Activated naive CD4-positive, alpha-beta T cell treated with anti-CD3 and anti-CD28 coated beads, Interleukin-2, amount 50 U/mL, for 24 hours (primary cell): ENCODE measurements around the gene IL2RA.
"Not testable (repeated sequence)": the region's sequence is repeated elsewhere in the genome, so short reads cannot be mapped to it uniquely, and the experiment has no call there.

Source experiments
- H3K27ac Mint-ChIP-seq: one replicate; pipeline ENCODE4 v1.8.0; 2021; ENCODE audit warnings: mild to moderate bottlenecking, mixed read lengths
- H3K27me3 Mint-ChIP-seq: one replicate; pipeline ENCODE4 v1.8.0; 2021; ENCODE audit warnings: mixed read lengths
- H3K36me3 Mint-ChIP-seq: one replicate; pipeline ENCODE4 v1.8.0; 2021; ENCODE audit warnings: mixed read lengths
- H3K4me1 Mint-ChIP-seq: one replicate; pipeline ENCODE4 v1.8.0; 2021; ENCODE audit warnings: mixed read lengths
- H3K4me3 Mint-ChIP-seq: one replicate; pipeline ENCODE4 v1.8.0; 2021; ENCODE audit warnings: mild to moderate bottlenecking, mixed read lengths
- H3K9me3 Mint-ChIP-seq: one replicate; pipeline ENCODE4 v1.8.0; 2021; ENCODE audit warnings: mixed read lengths

Gene IL2RA

GRCh38 chr10:6053816-6054631 is 8.1 kb downstream of the IL2RA start:
- H3K9me3 Mint-ChIP-seq, result no peaks in the 10 kb centered on the region
- peaks cover 87% of the 10 kb centered on the region for H3K4me1 Mint-ChIP-seq
- no peaks in the 10 kb centered on the region for H3K27me3 Mint-ChIP-seq
- peak overlapping the region; percentile 96 for H3K27ac Mint-ChIP-seq
- peak overlapping the region; percentile 82 for H3K4me3 Mint-ChIP-seq
- H3K36me3 Mint-ChIP-seq, result peaks cover 53% of the 10 kb centered on the region

GRCh38 chr10:6053303-6053702 is 8.9 kb downstream of the IL2RA start:
- no peaks in the 10 kb centered on the region for H3K27me3 Mint-ChIP-seq
- H3K4me3 Mint-ChIP-seq, result peak overlapping the region; percentile 93
- H3K27ac Mint-ChIP-seq, result peak overlapping the region; percentile 100
- no peaks in the 10 kb centered on the region for H3K9me3 Mint-ChIP-seq
- H3K36me3 Mint-ChIP-seq, result peaks cover 50% of the 10 kb centered on the region
- H3K4me1 Mint-ChIP-seq, result peaks cover 87% of the 10 kb centered on the region

- peak overlapping the region; percentile 93 for H3K4me3 Mint-ChIP-seq
- peaks cover 85% of the 10 kb centered on the region for H3K4me1 Mint-ChIP-seq
- H3K27ac Mint-ChIP-seq, result peak overlapping the region; percentile 100
- H3K36me3 Mint-ChIP-seq, result peaks cover 49% of the 10 kb centered on the region
- no peaks in the 10 kb centered on the region for H3K27me3 Mint-ChIP-seq
- H3K9me3 Mint-ChIP-seq, result no peaks in the 10 kb centered on the region
These were observed 9.6 kb downstream of the IL2RA start for GRCh38 chr10:6052247-6053221.

- Mint-ChIP-seq H3K4me1 (peaks cover 85% of the 10 kb centered on the region), H3K4me3 (peak overlapping the region; percentile 93), H3K27ac (peak overlapping the region; percentile 99), H3K27me3 (no peaks in the 10 kb centered on the region), H3K9me3 (no peaks in the 10 kb centered on the region), H3K36me3 (peaks cover 37% of the 10 kb centered on the region)
These were observed 11.2 kb downstream of the IL2RA start for GRCh38 chr10:6050801-6051445.

GRCh38 chr10:6049031-6049400 is 13.2 kb downstream of the IL2RA start:
- peak overlapping the region; percentile 93 for H3K4me3 Mint-ChIP-seq
- no peaks in the 10 kb centered on the region for H3K27me3 Mint-ChIP-seq
- peak overlapping the region; percentile 99 for H3K27ac Mint-ChIP-seq
- H3K9me3 Mint-ChIP-seq, result no peaks in the 10 kb centered on the region
- H3K4me1 Mint-ChIP-seq, result peaks cover 89% of the 10 kb centered on the region
- H3K36me3 Mint-ChIP-seq, result peaks cover 35% of the 10 kb centered on the region

GRCh38 chr10:6048281-6049030 is 13.7 kb downstream of the IL2RA start:
- Mint-ChIP-seq H3K36me3 (peaks cover 37% of the 10 kb centered on the region), H3K4me3 (peak overlapping the region; percentile 93), H3K4me1 (peaks cover 88% of the 10 kb centered on the region), H3K9me3 (no peaks in the 10 kb centered on the region), H3K27ac (peak overlapping the region; percentile 99), H3K27me3 (no peaks in the 10 kb centered on the region)

- Mint-ChIP-seq H3K27ac (peak overlapping the region; percentile 88), H3K4me1 (peaks cover 88% of the 10 kb centered on the region), H3K36me3 (peaks cover 38% of the 10 kb centered on the region), H3K4me3 (peak overlapping the region; percentile 70), H3K27me3 (no peaks in the 10 kb centered on the region), H3K9me3 (no peaks in the 10 kb centered on the region)
These were observed 14.3 kb downstream of the IL2RA start for GRCh38 chr10:6047847-6048246.

GRCh38 chr10:6046773-6047611 is 15.2 kb downstream of the IL2RA start:
- H3K27ac Mint-ChIP-seq, result peak overlapping the region; percentile 83
- H3K9me3 Mint-ChIP-seq, result no peaks in the 10 kb centered on the region
- H3K27me3 Mint-ChIP-seq, result no peaks in the 10 kb centered on the region
- H3K4me1 Mint-ChIP-seq, result peaks cover 87% of the 10 kb centered on the region
- peaks cover 32% of the 10 kb centered on the region for H3K36me3 Mint-ChIP-seq
- H3K4me3 Mint-ChIP-seq, result peak overlapping the region; percentile 65

- H3K9me3 Mint-ChIP-seq, result no peaks in the 10 kb centered on the region
- H3K27ac Mint-ChIP-seq, result peak overlapping the region; percentile 83
- H3K4me3 Mint-ChIP-seq, result peak overlapping the region; percentile 65
- no peaks in the 10 kb centered on the region for H3K27me3 Mint-ChIP-seq
- H3K4me1 Mint-ChIP-seq, result peaks cover 88% of the 10 kb centered on the region
- peaks cover 37% of the 10 kb centered on the region for H3K36me3 Mint-ChIP-seq
These were observed 16.0 kb downstream of the IL2RA start for GRCh38 chr10:6045878-6046772.

- Mint-ChIP-seq H3K36me3 (peaks cover 40% of the 10 kb centered on the region), H3K4me1 (peaks cover 84% of the 10 kb centered on the region)
These were observed 16.8 kb downstream of the IL2RA start for GRCh38 chr10:6045314-6045848.

GRCh38 chr10:6044751-6045313 is 17.3 kb downstream of the IL2RA start:
- H3K27me3 Mint-ChIP-seq, result no peaks in the 10 kb centered on the region
- no peaks in the 10 kb centered on the region for H3K9me3 Mint-ChIP-seq
- peaks cover 84% of the 10 kb centered on the region for H3K4me1 Mint-ChIP-seq
- peaks cover 38% of the 10 kb centered on the region for H3K36me3 Mint-ChIP-seq
- H3K4me3 Mint-ChIP-seq, result peak overlapping the region; percentile 65
- peak overlapping the region; percentile 83 for H3K27ac Mint-ChIP-seq

More at GRCh38 chr10:6045314-6045848, 16.8 kb downstream of the IL2RA start:
- Mint-ChIP-seq H3K27me3 (no peaks in the 10 kb centered on the region), H3K9me3 (no peaks in the 10 kb centered on the region), H3K27ac (peak overlapping the region; percentile 83), H3K4me3 (peak overlapping the region; percentile 65)

- Mint-ChIP-seq H3K27me3 (no peaks in the 10 kb centered on the region), H3K27ac (peak overlapping the region; percentile 83), H3K36me3 (peaks cover 42% of the 10 kb centered on the region), H3K4me1 (peaks cover 85% of the 10 kb centered on the region), H3K4me3 (peak overlapping the region; percentile 65), H3K9me3 (no peaks in the 10 kb centered on the region)
These were observed 18.1 kb downstream of the IL2RA start for GRCh38 chr10:6044060-6044459.

- H3K27me3 Mint-ChIP-seq, H3K9me3 Mint-ChIP-seq: not testable (repeated sequence)
- peak overlapping the region; percentile 23 for H3K4me3 Mint-ChIP-seq
- peak overlapping the region; percentile 72 for H3K27ac Mint-ChIP-seq
- peaks cover 44% of the 10 kb centered on the region for H3K36me3 Mint-ChIP-seq
- peaks cover 85% of the 10 kb centered on the region for H3K4me1 Mint-ChIP-seq
These were observed 18.8 kb downstream of the IL2RA start for GRCh38 chr10:6043377-6043776.
